Calu3 (cell line): ENCODE data around the gene GPC3. TPM values are rescaled to one million over a fixed set of nuclear protein-coding genes. Genes with fewer than 3 reads are reported as not detected.

Experiments used
- BruUV-seq: library from RNA; stranded (reverse); fragments of 400-500 nt; replicated peaks from 2 replicates; lab custom pipeline; 2021; lab: Mats Ljungman, UMichigan
- CTCF ChIA-PET: fragments of 300-600 bp; sonication (Branson Sonifier 250); formaldehyde crosslinking; loops from one replicate; lab custom pipeline; 2022; ENCODE audit warnings: antibody characterized with exemption; lab: Charles Lee
- DNase-seq: peaks from one replicate; pipeline ENCODE4 v3.0.0; 2022
- H3K27ac Mint-ChIP-seq: one replicate; pipeline ENCODE4 v1.8.0; 2022; ENCODE audit warnings: mixed read lengths; ENCODE audit not compliant: unreplicated experiment
- H3K27me3 Mint-ChIP-seq: one replicate; pipeline ENCODE4 v1.8.0; 2022; ENCODE audit warnings: mixed read lengths; ENCODE audit not compliant: unreplicated experiment
- H3K36me3 Mint-ChIP-seq: one replicate; pipeline ENCODE4 v1.8.0; 2022; ENCODE audit warnings: mild to moderate bottlenecking, moderate library complexity, mixed read lengths; ENCODE audit not compliant: insufficient read depth, unreplicated experiment
- H3K4me1 Mint-ChIP-seq: one replicate; pipeline ENCODE4 v1.8.0; 2022; ENCODE audit warnings: mild to moderate bottlenecking, low read depth, mixed read lengths; ENCODE audit not compliant: unreplicated experiment
- H3K4me3 Mint-ChIP-seq: one replicate; pipeline ENCODE4 v1.8.0; 2022; ENCODE audit warnings: mild to moderate bottlenecking, low read depth, moderate library complexity, mixed read lengths; ENCODE audit not compliant: unreplicated experiment
- H3K9me3 Mint-ChIP-seq: one replicate; pipeline ENCODE4 v1.8.0; 2022; ENCODE audit warnings: low read depth, mixed read lengths; ENCODE audit not compliant: unreplicated experiment
- intact Hi-C: fragments of 100-400 bp; cut with micrococcal nuclease; formaldehyde crosslinking; loops from one replicate; pipeline ENCODE4 v1.10.0; 2022; ENCODE audit not compliant: unreplicated experiment
- total RNA-seq: library from RNA; stranded (reverse); gene quantifications from 2 replicates; pipeline ENCODE4 v1.2.3, GENCODE V29; 2022
- TF ChIP-seq, protein P1 (sequence below): fragments of 200-600 bp; IDR thresholded peaks from one replicate; pipeline ENCODE4 v1.8.0; 2022; ENCODE audit warnings: antibody characterized with exemption; ENCODE audit not compliant: unreplicated experiment

GPC3 gene
- total RNA-seq, 1 experiment from 2014 or later = 2.3 TPM

GRCh38 chrX:133516686-133517085, 468.7 kb downstream of the GPC3 start:
- TF ChIP-seq, protein P1, sequence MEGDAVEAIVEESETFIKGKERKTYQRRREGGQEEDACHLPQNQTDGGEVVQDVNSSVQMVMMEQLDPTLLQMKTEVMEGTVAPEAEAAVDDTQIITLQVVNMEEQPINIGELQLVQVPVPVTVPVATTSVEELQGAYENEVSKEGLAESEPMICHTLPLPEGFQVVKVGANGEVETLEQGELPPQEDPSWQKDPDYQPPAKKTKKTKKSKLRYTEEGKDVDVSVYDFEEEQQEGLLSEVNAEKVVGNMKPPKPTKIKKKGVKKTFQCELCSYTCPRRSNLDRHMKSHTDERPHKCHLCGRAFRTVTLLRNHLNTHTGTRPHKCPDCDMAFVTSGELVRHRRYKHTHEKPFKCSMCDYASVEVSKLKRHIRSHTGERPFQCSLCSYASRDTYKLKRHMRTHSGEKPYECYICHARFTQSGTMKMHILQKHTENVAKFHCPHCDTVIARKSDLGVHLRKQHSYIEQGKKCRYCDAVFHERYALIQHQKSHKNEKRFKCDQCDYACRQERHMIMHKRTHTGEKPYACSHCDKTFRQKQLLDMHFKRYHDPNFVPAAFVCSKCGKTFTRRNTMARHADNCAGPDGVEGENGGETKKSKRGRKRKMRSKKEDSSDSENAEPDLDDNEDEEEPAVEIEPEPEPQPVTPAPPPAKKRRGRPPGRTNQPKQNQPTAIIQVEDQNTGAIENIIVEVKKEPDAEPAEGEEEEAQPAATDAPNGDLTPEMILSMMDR = no peak
- CTCF ChIA-PET = no interaction called here
- Mint-ChIP-seq H3K27me3 (no peaks in the 10 kb centered on the region), H3K4me1 (no peaks in the 10 kb centered on the region), H3K36me3 (no peaks in the 10 kb centered on the region), H3K4me3 (no peak overlapping the region), H3K9me3 (no peaks in the 10 kb centered on the region), H3K27ac (no peak overlapping the region)
- DNase-seq = no peak
- no TSS peak for BruUV-seq
- intact Hi-C loops = no loop called here

GRCh38 chrX:133514486-133514885, 470.9 kb downstream of the GPC3 start:
- no peaks in the 10 kb centered on the region for H3K4me1 Mint-ChIP-seq
- H3K4me3 Mint-ChIP-seq = no peak overlapping the region
- H3K9me3 Mint-ChIP-seq = no peaks in the 10 kb centered on the region
- no peak overlapping the region for H3K27ac Mint-ChIP-seq
- TF ChIP-seq, protein P1 = no peak
- intact Hi-C loops = no loop called here
- H3K36me3 Mint-ChIP-seq = no peaks in the 10 kb centered on the region
- no peaks in the 10 kb centered on the region for H3K27me3 Mint-ChIP-seq
- CTCF ChIA-PET = no interaction called here
- no TSS peak for BruUV-seq
- DNase-seq = no peak

- Mint-ChIP-seq H3K4me3 (no peak overlapping the region), H3K4me1 (no peaks in the 10 kb centered on the region), H3K27ac (no peak overlapping the region), H3K9me3 (no peaks in the 10 kb centered on the region), H3K27me3 (no peaks in the 10 kb centered on the region), H3K36me3 (no peaks in the 10 kb centered on the region)
- intact Hi-C loops = no loop called here
- TF ChIP-seq, protein P1 = no peak
- CTCF ChIA-PET = no interaction called here
- no peak for DNase-seq
- BruUV-seq = no TSS peak
Observed at GRCh38 chrX:133513123-133513522, 472.3 kb downstream of the GPC3 start.

GRCh38 chrX:133511041-133511440, 474.4 kb downstream of the GPC3 start:
- Mint-ChIP-seq H3K4me3 (no peak overlapping the region), H3K27me3 (no peaks in the 10 kb centered on the region), H3K4me1 (no peaks in the 10 kb centered on the region), H3K27ac (no peak overlapping the region), H3K9me3 (peaks cover 5% of the 10 kb centered on the region), H3K36me3 (no peaks in the 10 kb centered on the region)
- CTCF ChIA-PET = no interaction called here
- intact Hi-C loops = no loop called here
- BruUV-seq = no TSS peak
- no peak for DNase-seq
- TF ChIP-seq, protein P1 = no peak
